A549 treated with DMSO at 1 μM for 4 hours (cell line): Measurements from ENCODE around the gene PALD1. TPM values are rescaled to one million over a fixed set of nuclear protein-coding genes. Genes with fewer than 3 reads are reported as not detected.

Experiments used
- total RNA-seq: library from RNA; stranded (reverse); fragments of 200-300 nt; extraction: Qiagen RNA extraction; gene quantifications from 5 replicates; pipeline ENCODE4 v1.2.3, GENCODE V29; 2022; ENCODE audit warnings: low read depth

The PALD1 gene
- total RNA-seq, result 5.9 to 8.6 TPM (median 7.2 TPM) in 5 replicates

GRCh38 chr10:70478191-70479164 is at the start of gene PALD1:
Gene PALD1 (plus strand): TSS chr10:70478767. CDS start chr10:70525952, 47,185 bp downstream.

DNA sequence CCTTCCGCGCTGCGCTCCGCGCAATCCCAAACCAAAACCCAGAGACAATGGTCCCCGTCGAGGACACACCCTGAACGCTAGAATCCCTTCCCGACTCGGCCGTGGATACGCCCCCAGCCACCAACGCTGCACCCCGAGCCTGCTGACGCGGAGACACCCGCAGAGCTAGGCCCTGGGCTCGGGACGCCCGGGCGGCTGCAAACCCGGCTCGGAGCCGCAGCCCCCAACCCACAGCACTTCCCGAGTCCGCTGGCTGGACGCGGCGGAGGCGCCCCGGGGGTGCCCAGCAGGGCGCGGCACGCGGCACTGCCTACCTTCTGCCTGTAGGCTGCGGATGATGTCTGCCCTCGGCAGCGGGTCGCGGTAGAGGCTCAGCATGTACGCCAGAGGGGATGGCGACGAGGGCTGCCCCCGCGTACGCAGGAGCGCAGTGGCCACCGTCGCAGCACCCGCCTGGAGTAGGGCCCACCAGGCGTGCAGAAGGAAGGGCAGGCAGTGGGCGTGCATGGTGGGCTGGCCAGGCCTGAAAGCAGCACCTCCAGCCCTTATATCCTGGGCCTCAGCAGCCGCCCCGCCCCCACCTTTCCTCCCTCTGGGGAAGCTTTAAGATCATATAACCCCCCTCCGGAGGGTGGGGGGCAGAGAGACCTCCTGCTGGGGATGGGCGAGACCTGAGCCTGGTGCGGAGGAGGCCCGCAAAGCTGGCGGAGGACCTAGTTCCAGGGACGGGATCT is 37.2 kb upstream of the PALD1 start, which contains the start of gene NODAL:
Gene NODAL (minus strand): TSS at position 521 of the 734 bp plus-strand sequence. CDS start 14 bp downstream, at position 507.

GRCh38 chr10:70602665-70603448 is 124.3 kb downstream of the PALD1 start, which contains the start of gene PRF1:
Gene PRF1 (minus strand): TSS chr10:70602741. CDS start chr10:70600902, 1,839 bp downstream.

Other genes with a start within 250 kb of the PALD1 start
- 192 to 215 TPM (median 206 TPM) in 5 replicates for gene PPA1, start 245.3 kb upstream of the PALD1 start, total RNA-seq
- 0.01 TPM in 2 of 5 replicates, not detected in the others for gene NPFFR1, start 194.8 kb upstream of the PALD1 start, total RNA-seq
- gene LRRC20, start 96.1 kb upstream of the PALD1 start, total RNA-seq, result 16.9 to 20.8 TPM (median 20.1 TPM) in 5 replicates
- 13.6 to 17.1 TPM (median 15.9 TPM) in 5 replicates for gene EIF4EBP2, start 74.6 kb upstream of the PALD1 start, total RNA-seq
- 0.06 TPM in 1 of 5 replicates, not detected in the others for gene NODAL, start 37.1 kb upstream of the PALD1 start, total RNA-seq
- gene PRF1, start 124.0 kb downstream of the PALD1 start, total RNA-seq, result not detected in 5 replicates
- 0.08 to 0.11 TPM (median 0.08 TPM) in 5 replicates for gene ADAMTS14, start 193.7 kb downstream of the PALD1 start, total RNA-seq